Adrenal gland (tissue), 5 donors: ENCODE data around the gene HEYL.

Experiments used
- CTCF ChIP-seq, 6 experiments: fragments of 450-650 bp in 4 of 6; fragments of 200-600 bp in 2 of 6; sonication (generic) in 1 of 6; IDR thresholded peaks; 1 replicate in 5 of 6; 2 replicates in 1 of 6; pipeline versions ENCODE4 v1.5.1 to v1.8.0; 2016 to 2021; ENCODE audit warnings: antibody characterized with exemption in 6 of 6, mild to moderate bottlenecking in 2 of 6, moderate library complexity in 1 of 6
- POLR2A ChIP-seq, 2 donors: fragments of 450-650 bp; IDR thresholded peaks; one replicate each; pipeline ENCODE4 v1.6.1; 2017; ENCODE audit warnings: antibody characterized with exemption in 2 of 2, mild to moderate bottlenecking in 2 of 2, moderate library complexity in 1 of 2
- donor health status: DM: no; HTN: no; CAD: no.

GRCh38 chr1:39670689-39671088 lies 31.2 kb upstream of the HEYL start:
- TF ChIP-seq CTCF (IDR thresholded peaks at IDR 0.05), result no peak
- TF ChIP-seq POLR2A (IDR thresholded peaks at IDR 0.05), result no peak
